Hematopoietic multipotent progenitor cell treated with erythropoietin and hydrocortisone succinate and interleukin-3 and kit ligand, for 6 days (in vitro differentiated cells): ENCODE measurements around the gene NOX3.
"Not testable (repeated sequence)": the region's sequence is repeated elsewhere in the genome, so short reads cannot be mapped to it uniquely, and the experiment has no call there.

ENCODE experiments used
- DNase-seq: peaks from one replicate; pipeline ENCODE4 v3.0.0-alpha.2; 2015

NOX3 gene

GRCh38 chr6:155398701-155399061, 57.0 kb downstream of the NOX3 start:
- DNase-seq: no peak

- DNase-seq: no peak
Observed at GRCh38 chr6:155398221-155398620, 57.4 kb downstream of the NOX3 start.

- no peak for DNase-seq
Observed at GRCh38 chr6:155397172-155397705, 58.4 kb downstream of the NOX3 start.

- DNase-seq: no peak
Observed at GRCh38 chr6:155396605-155397004, 59.0 kb downstream of the NOX3 start.

GRCh38 chr6:155395339-155395738, 60.3 kb downstream of the NOX3 start:
- DNase-seq: no peak

GRCh38 chr6:155389130-155389529, 66.5 kb downstream of the NOX3 start:
- no peak for DNase-seq

GRCh38 chr6:155388591-155388990, 67.0 kb downstream of the NOX3 start:
- no peak for DNase-seq

- no peak for DNase-seq
Observed at GRCh38 chr6:155387481-155387880, 68.2 kb downstream of the NOX3 start.

- no peak for DNase-seq
Observed at GRCh38 chr6:155384321-155384952, 71.2 kb downstream of the NOX3 start.

GRCh38 chr6:155383913-155384312, 71.7 kb downstream of the NOX3 start:
- no peak for DNase-seq

- DNase-seq: no peak
Observed at GRCh38 chr6:155382338-155382685, 73.3 kb downstream of the NOX3 start.

GRCh38 chr6:155381673-155382337, 73.8 kb downstream of the NOX3 start:
- DNase-seq: no peak

- no peak for DNase-seq
Observed at GRCh38 chr6:155380666-155381332, 74.8 kb downstream of the NOX3 start.

- no peak for DNase-seq
Observed at GRCh38 chr6:155378724-155379123, 76.9 kb downstream of the NOX3 start.

- no peak for DNase-seq
Observed at GRCh38 chr6:155378276-155378675, 77.4 kb downstream of the NOX3 start.

GRCh38 chr6:155377061-155377460, 78.6 kb downstream of the NOX3 start:
- DNase-seq: no peak

GRCh38 chr6:155375801-155376200, 79.8 kb downstream of the NOX3 start:
- DNase-seq: no peak

GRCh38 chr6:155374681-155375080, 81.0 kb downstream of the NOX3 start:
- no peak for DNase-seq

- DNase-seq: no peak
Observed at GRCh38 chr6:155373276-155373675, 82.4 kb downstream of the NOX3 start.

- DNase-seq: no peak
Observed at GRCh38 chr6:155372256-155372655, 83.4 kb downstream of the NOX3 start.

- no peak for DNase-seq
Observed at GRCh38 chr6:155371230-155371629, 84.4 kb downstream of the NOX3 start.

- DNase-seq: no peak
Observed at GRCh38 chr6:155366325-155366724, 89.3 kb downstream of the NOX3 start.

GRCh38 chr6:155364844-155365437, 90.7 kb downstream of the NOX3 start:
- no peak for DNase-seq

- not testable (repeated sequence) for DNase-seq
Observed at GRCh38 chr6:155364021-155364420, 91.6 kb downstream of the NOX3 start.
